Activated T-helper 2 cell treated with anti-CD3 and anti-CD28 coated beads, Interferon-gamma antibody, Interleukin-2, Interleukin-4, amounts not matched to agents 10 μg/mL and 5 μg/mL and 100 μg/mL, durations not matched to agents 14 hours and 24 hours and 36 hours (primary cell): ENCODE data around the gene TNNT3. TPM values are rescaled to one million over a fixed set of nuclear protein-coding genes. Genes with fewer than 3 reads are reported as not detected.
"Not testable (repeated sequence)": the region's sequence is repeated elsewhere in the genome, so short reads cannot be mapped to it uniquely, and the experiment has no call there.

Experiments used
- DNase-seq: peaks from one replicate; pipeline ENCODE4 v3.0.0; 2021; ENCODE audit warnings: low spot score
- H3K27ac Mint-ChIP-seq: one replicate; pipeline ENCODE4 v1.8.0; 2021; ENCODE audit warnings: mixed read lengths
- H3K27me3 Mint-ChIP-seq: one replicate; pipeline ENCODE4 v1.8.0; 2021; ENCODE audit warnings: low read depth, mixed read lengths
- H3K36me3 Mint-ChIP-seq: one replicate; pipeline ENCODE4 v1.8.0; 2021; ENCODE audit warnings: low read depth, mixed read lengths
- H3K4me1 Mint-ChIP-seq: one replicate; pipeline ENCODE4 v1.8.0; 2021; ENCODE audit warnings: low read depth, mixed read lengths
- H3K4me3 Mint-ChIP-seq: one replicate; pipeline ENCODE4 v1.8.0; 2021; ENCODE audit warnings: low read depth, mild to moderate bottlenecking, moderate library complexity, mixed read lengths
- H3K9me3 Mint-ChIP-seq: one replicate; pipeline ENCODE4 v1.8.0; 2021; ENCODE audit warnings: mixed read lengths
- intact Hi-C: fragments of 100-400 bp; cut with micrococcal nuclease; formaldehyde crosslinking; loops from one replicate; pipeline ENCODE4 v1.15.1; 2023
- total RNA-seq: library from RNA; stranded (reverse); gene quantifications from 2 replicates; pipeline ENCODE4 v1.2.3, GENCODE V29; 2022

The TNNT3 gene
- total RNA-seq, 1 donor from 2014 or later = 2.9 TPM

- not testable (repeated sequence) for H3K27ac Mint-ChIP-seq, DNase-seq, H3K27me3 Mint-ChIP-seq
Observed at GRCh38 chr11:1939788-1940187, 20.3 kb downstream of the TNNT3 start.

GRCh38 chr11:1942558-1943260 is 23.2 kb downstream of the TNNT3 start:
- no peak overlapping the region for H3K4me3 Mint-ChIP-seq
- no peaks in the 10 kb centered on the region for H3K27me3 Mint-ChIP-seq
- H3K9me3 Mint-ChIP-seq = no peaks in the 10 kb centered on the region
- H3K27ac Mint-ChIP-seq = no peak overlapping the region
- no peaks in the 10 kb centered on the region for H3K36me3 Mint-ChIP-seq
- DNase-seq = peak; percentile 6
- peaks cover 3% of the 10 kb centered on the region for H3K4me1 Mint-ChIP-seq
- intact Hi-C loops = no loop called here

More at GRCh38 chr11:1939788-1940187, 20.3 kb downstream of the TNNT3 start:
- H3K9me3 Mint-ChIP-seq, H3K4me1 Mint-ChIP-seq, H3K4me3 Mint-ChIP-seq, H3K36me3 Mint-ChIP-seq, intact Hi-C loops: not testable (repeated sequence)

GRCh38 chr11:1943576-1943975 is 24.1 kb downstream of the TNNT3 start:
- Mint-ChIP-seq H3K4me3 (no peak overlapping the region), H3K27me3 (no peaks in the 10 kb centered on the region), H3K27ac (no peak overlapping the region), H3K9me3 (no peaks in the 10 kb centered on the region), H3K4me1 (peaks cover 3% of the 10 kb centered on the region), H3K36me3 (no peaks in the 10 kb centered on the region)
- intact Hi-C loops = no loop called here
- peak; percentile 7 for DNase-seq

GRCh38 chr11:1943977-1944376 is 24.5 kb downstream of the TNNT3 start:
- Mint-ChIP-seq H3K27me3 (no peaks in the 10 kb centered on the region), H3K4me3 (no peak overlapping the region), H3K36me3 (no peaks in the 10 kb centered on the region), H3K9me3 (no peaks in the 10 kb centered on the region), H3K4me1 (peaks cover 3% of the 10 kb centered on the region), H3K27ac (no peak overlapping the region)
- intact Hi-C loops = no loop called here
- peak; percentile 8 for DNase-seq

GRCh38 chr11:1946812-1947484 is 27.4 kb downstream of the TNNT3 start, which contains the start of gene MRPL23:
MRPL23 (plus strand) TSS chr11:1947332; CDS start chr11:1947363, 31 bp downstream.
- Mint-ChIP-seq H3K4me1 (no peaks in the 10 kb centered on the region), H3K27me3 (no peaks in the 10 kb centered on the region), H3K4me3 (no peak within 1 kb of the TSS), H3K36me3 (no peaks in the 10 kb centered on the region), H3K27ac (no peak within 1 kb of the TSS), H3K9me3 (no peaks in the 10 kb centered on the region)
- no peak for DNase-seq
- intact Hi-C loops = no loop called here

- H3K27me3 Mint-ChIP-seq = no peaks in the 10 kb centered on the region
- no peak overlapping the region for H3K4me3 Mint-ChIP-seq
- no peaks in the 10 kb centered on the region for H3K9me3 Mint-ChIP-seq
- intact Hi-C loops = no loop called here
- no peak for DNase-seq
- H3K36me3 Mint-ChIP-seq = no peaks in the 10 kb centered on the region
- no peaks in the 10 kb centered on the region for H3K4me1 Mint-ChIP-seq
- no peak overlapping the region for H3K27ac Mint-ChIP-seq
Observed at GRCh38 chr11:1947592-1948237, 28.2 kb downstream of the TNNT3 start.

- H3K27ac Mint-ChIP-seq = no peak overlapping the region
- no peak for DNase-seq
- H3K9me3 Mint-ChIP-seq = no peaks in the 10 kb centered on the region
- H3K36me3 Mint-ChIP-seq = no peaks in the 10 kb centered on the region
- H3K4me3 Mint-ChIP-seq = no peak overlapping the region
- H3K27me3 Mint-ChIP-seq = no peaks in the 10 kb centered on the region
- H3K4me1 Mint-ChIP-seq = no peaks in the 10 kb centered on the region
- intact Hi-C loops = no loop called here
Observed at GRCh38 chr11:1948389-1948788, 28.9 kb downstream of the TNNT3 start.

GRCh38 chr11:1949302-1949701 is 29.8 kb downstream of the TNNT3 start:
- H3K9me3 Mint-ChIP-seq = no peaks in the 10 kb centered on the region
- intact Hi-C loops = no loop called here
- no peaks in the 10 kb centered on the region for H3K36me3 Mint-ChIP-seq
- no peak overlapping the region for H3K4me3 Mint-ChIP-seq
- H3K27ac Mint-ChIP-seq = no peak overlapping the region
- H3K4me1 Mint-ChIP-seq = no peaks in the 10 kb centered on the region
- no peaks in the 10 kb centered on the region for H3K27me3 Mint-ChIP-seq
- DNase-seq = no peak

GRCh38 chr11:1949922-1950321 is 30.4 kb downstream of the TNNT3 start:
- no peaks in the 10 kb centered on the region for H3K27me3 Mint-ChIP-seq
- intact Hi-C loops = no loop called here
- no peaks in the 10 kb centered on the region for H3K4me1 Mint-ChIP-seq
- H3K4me3 Mint-ChIP-seq = no peak overlapping the region
- DNase-seq = no peak
- no peaks in the 10 kb centered on the region for H3K36me3 Mint-ChIP-seq
- H3K27ac Mint-ChIP-seq = no peak overlapping the region
- H3K9me3 Mint-ChIP-seq = no peaks in the 10 kb centered on the region

GRCh38 chr11:1952806-1953482 is 33.4 kb downstream of the TNNT3 start:
- intact Hi-C loops = no loop called here
- Mint-ChIP-seq H3K36me3 (no peaks in the 10 kb centered on the region), H3K27ac (no peak overlapping the region), H3K4me3 (no peak overlapping the region), H3K27me3 (no peaks in the 10 kb centered on the region), H3K9me3 (no peaks in the 10 kb centered on the region), H3K4me1 (no peaks in the 10 kb centered on the region)
- no peak for DNase-seq

- Mint-ChIP-seq H3K4me1 (no peaks in the 10 kb centered on the region), H3K4me3 (no peak overlapping the region), H3K27me3 (no peaks in the 10 kb centered on the region), H3K36me3 (no peaks in the 10 kb centered on the region), H3K9me3 (no peaks in the 10 kb centered on the region), H3K27ac (no peak overlapping the region)
- intact Hi-C loops = no loop called here
- DNase-seq = peak; percentile 8
Observed at GRCh38 chr11:1953489-1954266, 34.2 kb downstream of the TNNT3 start.

- Mint-ChIP-seq H3K27me3 (no peaks in the 10 kb centered on the region), H3K27ac (no peak overlapping the region), H3K36me3 (no peaks in the 10 kb centered on the region), H3K9me3 (no peaks in the 10 kb centered on the region), H3K4me3 (no peak overlapping the region), H3K4me1 (no peaks in the 10 kb centered on the region)
- DNase-seq = no peak
- intact Hi-C loops = no loop called here
Observed at GRCh38 chr11:1958367-1958766, 38.9 kb downstream of the TNNT3 start.
